Measurements from ENCODE around the gene ARHGAP30.
"Not testable (repeated sequence)": the region's sequence is repeated elsewhere in the genome, so short reads cannot be mapped to it uniquely, and the experiment has no call there.

GRCh38 chr1:161115961-161116360, 46.3 kb upstream of the ARHGAP30 start:
- TF ChIP-seq, protein P1, sequence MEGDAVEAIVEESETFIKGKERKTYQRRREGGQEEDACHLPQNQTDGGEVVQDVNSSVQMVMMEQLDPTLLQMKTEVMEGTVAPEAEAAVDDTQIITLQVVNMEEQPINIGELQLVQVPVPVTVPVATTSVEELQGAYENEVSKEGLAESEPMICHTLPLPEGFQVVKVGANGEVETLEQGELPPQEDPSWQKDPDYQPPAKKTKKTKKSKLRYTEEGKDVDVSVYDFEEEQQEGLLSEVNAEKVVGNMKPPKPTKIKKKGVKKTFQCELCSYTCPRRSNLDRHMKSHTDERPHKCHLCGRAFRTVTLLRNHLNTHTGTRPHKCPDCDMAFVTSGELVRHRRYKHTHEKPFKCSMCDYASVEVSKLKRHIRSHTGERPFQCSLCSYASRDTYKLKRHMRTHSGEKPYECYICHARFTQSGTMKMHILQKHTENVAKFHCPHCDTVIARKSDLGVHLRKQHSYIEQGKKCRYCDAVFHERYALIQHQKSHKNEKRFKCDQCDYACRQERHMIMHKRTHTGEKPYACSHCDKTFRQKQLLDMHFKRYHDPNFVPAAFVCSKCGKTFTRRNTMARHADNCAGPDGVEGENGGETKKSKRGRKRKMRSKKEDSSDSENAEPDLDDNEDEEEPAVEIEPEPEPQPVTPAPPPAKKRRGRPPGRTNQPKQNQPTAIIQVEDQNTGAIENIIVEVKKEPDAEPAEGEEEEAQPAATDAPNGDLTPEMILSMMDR (conservative IDR thresholded peaks at IDR 0.05; ENCODE audit: low read depth, low read length) = not testable (repeated sequence)
- not testable (repeated sequence) for TF ChIP-seq FOS (IDR thresholded peaks at IDR 0.05; ENCODE audit: low read depth, low read length); MAFK (IDR thresholded peaks at IDR 0.05; ENCODE audit: low read depth, low read length); ELK1 (IDR thresholded peaks at IDR 0.05; ENCODE audit: borderline replicate concordance, low read depth, low read length); POLR2A (IDR thresholded peaks at IDR 0.05; ENCODE audit: low read depth, low read length)

Measured in IMR-90 (cell line).